GM23248 (cell line): Measurements from ENCODE around the gene FOLR1.

Source experiments
- EZH2 ChIP-seq: fragments of 200-600 bp; sonication (generic); IDR thresholded peaks from 2 replicates; pipeline ENCODE4 v1.6.1; 2018; ENCODE audit warnings: antibody characterized with exemption, mild to moderate bottlenecking; ENCODE audit not compliant: insufficient read depth, poor library complexity, severe bottlenecking
- EZH2phosphoT487 ChIP-seq: fragments of 200-600 bp; sonication (generic); IDR thresholded peaks from 2 replicates; pipeline ENCODE4 v1.6.1; 2018; ENCODE audit warnings: antibody characterized with exemption, moderate library complexity, mild to moderate bottlenecking, low read depth; ENCODE audit not compliant: insufficient read depth

- TF ChIP-seq EZH2phosphoT487 (no peak), EZH2 (no peak)
Observed at GRCh38 chr11:72221386-72222075, 29.6 kb downstream of the FOLR1 start.
